NCI-H1694 treated with DMSO at 0.1 percent for 48 hours (cell line): ENCODE data around the gene SLC35F3.
"Not testable (repeated sequence)": the region's sequence is repeated elsewhere in the genome, so short reads cannot be mapped to it uniquely, and the experiment has no call there.

Source experiments
- DNase-seq: peaks from one replicate; lab custom pipeline; 2025; lab: John Stamatoyannopoulos, UW

Gene SLC35F3

GRCh38 chr1:234106032-234106431 lies 201.6 kb downstream of the SLC35F3 start:
- no peak for DNase-seq

DNA sequence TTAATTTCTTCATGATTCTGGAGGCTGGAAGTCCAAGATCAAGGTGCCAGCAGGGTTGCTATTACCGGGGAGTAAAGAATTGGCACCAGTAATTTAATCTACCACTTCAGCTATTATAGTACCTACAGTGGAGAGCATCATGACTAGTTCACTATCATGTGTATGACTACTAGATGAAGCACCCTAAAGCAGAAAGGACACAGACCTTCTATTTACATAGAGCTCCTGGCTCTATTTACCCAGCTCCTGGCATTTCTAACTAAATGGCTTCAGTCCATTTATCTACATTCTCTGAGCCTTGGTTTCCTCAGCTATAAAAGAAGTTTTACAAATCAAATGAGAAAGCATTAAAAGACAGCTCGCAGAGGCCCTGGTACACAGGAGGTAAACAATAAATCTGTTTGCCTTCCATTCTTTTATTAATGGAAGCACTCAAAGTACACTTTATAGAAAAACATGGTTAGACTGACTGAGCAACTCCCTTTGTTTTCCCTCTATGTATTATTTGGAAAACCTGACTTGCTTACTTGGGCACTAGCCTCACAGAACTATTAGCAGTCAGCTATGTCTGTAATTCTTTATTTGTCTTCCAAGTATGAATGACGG lies 203.0 kb downstream of the SLC35F3 start:
- no peak for DNase-seq

- DNase-seq: no peak
These were observed 204.4 kb downstream of the SLC35F3 start for GRCh38 chr1:234108921-234109320.

GRCh38 chr1:234109840-234110239 lies 205.4 kb downstream of the SLC35F3 start:
- no peak for DNase-seq

DNA sequence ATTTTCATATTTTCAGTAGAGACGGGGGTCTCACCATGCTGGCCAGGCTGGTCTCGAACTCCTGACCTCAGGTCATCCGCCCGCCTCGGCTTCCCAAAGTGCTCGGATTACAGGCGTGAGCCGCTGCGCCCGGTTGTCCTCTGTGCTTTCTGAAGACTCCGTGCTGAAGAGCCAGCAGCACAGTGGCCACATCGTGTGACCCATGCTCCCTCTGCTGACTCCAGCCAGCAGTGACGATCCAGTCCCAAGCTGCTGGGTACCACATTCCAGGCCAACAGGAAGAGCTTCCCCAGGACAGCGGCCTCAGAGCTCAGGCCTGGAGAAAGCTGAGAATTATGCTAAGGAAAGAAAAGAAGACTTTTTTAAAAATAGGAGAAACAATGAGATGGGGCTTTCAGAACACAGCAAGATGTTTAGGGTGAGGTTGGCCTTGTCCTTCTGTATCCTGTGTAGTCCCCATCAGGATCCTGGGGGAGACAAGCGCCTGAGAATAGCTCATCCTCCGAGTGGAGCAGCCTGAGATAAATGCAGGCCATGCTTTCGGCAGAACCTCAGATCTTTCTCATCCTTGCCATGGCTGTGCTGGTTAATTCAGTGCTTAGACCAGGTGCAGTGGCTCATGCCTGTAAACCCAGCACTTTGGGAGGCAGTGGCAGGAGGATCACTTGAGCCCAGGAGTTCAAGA lies 207.1 kb downstream of the SLC35F3 start:
- no peak for DNase-seq

DNA sequence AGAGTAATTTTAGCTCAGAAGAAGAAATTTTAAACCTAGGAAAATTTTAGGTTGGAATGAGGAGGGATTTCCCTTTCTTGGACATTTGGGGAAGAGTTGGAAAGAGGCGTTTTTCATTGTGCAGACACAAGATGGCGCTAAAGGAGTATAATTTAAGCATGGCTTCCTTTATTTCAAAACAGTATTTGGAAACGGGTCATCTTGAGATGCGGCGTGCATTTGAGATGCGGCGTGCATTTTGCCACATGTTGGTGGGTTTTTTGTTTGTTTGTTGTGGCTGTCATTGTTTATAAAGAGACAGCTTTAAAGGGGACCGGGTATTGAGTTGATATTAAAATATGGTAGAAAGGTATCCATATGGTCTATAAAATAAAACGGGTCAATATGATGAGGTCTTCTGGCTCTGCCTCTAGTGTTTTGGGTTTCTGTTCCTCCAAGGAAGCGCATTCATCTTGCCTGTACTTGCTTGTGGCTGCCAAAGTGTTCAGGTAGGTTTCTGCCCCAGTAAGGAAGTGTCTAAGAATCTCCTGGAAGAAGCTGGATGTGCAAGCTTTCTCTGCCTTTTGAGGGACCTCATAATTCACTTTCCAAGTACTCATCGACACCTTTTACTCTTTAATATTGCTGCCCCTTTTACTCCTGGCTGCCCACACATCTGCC lies 210.3 kb downstream of the SLC35F3 start:
- peak; percentile 67 for DNase-seq

DNA sequence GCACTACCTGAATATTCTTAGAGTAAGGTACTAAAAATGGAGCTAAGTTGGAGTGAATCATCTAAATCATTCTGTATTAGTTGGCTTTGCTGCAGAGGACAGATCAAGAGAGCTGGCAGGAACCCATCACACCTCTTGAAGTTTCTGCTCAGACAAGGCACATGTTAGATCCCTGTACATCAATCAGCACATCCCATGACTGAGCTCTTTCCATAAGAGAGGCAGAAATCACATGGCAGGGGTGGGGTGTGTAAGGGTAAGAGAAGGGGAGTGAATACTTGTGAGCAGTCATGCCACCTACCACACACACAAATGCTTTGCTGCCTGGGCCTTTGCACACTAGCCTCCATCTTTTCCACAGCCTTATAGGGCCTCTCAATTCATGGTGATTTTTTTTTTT lies 214.4 kb downstream of the SLC35F3 start:
- DNase-seq: no peak

DNA sequence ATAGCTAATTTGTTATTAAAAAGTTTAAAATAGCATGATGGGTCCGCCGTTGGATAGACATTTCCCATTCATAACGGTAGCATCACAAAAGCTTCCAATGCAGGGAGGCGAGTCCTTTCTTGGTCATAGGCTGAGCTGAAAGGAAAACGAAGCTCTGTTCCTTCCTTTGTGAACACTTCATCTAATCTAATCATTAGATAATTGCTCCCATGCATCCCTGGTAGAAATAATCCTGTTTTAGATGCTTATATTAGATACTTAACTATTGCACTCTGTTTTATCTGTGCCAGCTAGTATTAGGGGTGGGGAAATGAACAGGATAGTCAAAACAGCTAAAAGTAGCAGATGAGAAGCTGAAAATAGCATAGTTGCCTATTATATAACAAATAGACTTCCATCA lies 215.0 kb downstream of the SLC35F3 start:
- DNase-seq: no peak

GRCh38 chr1:234120327-234120944 lies 216.0 kb downstream of the SLC35F3 start:
- DNase-seq: no peak

DNA sequence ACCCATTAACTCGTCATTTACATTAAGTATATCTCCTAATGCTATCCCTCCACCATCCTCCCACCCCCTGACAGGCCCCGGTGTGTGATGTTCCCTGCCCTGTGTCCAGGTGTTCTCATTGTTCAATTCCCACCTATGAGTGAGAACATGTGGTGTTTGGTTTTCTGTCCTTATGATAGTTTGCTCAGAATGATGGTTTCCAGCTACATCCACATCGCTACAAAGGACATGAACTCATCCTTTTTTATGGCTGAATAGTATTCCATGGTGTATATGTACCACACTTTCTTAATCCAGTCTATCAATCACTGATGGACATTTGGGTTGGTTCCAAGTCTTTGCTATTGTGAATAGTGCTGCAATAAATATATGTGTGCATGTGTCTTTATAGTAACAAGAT lies 217.2 kb downstream of the SLC35F3 start:
- DNase-seq: not testable (repeated sequence)

DNA sequence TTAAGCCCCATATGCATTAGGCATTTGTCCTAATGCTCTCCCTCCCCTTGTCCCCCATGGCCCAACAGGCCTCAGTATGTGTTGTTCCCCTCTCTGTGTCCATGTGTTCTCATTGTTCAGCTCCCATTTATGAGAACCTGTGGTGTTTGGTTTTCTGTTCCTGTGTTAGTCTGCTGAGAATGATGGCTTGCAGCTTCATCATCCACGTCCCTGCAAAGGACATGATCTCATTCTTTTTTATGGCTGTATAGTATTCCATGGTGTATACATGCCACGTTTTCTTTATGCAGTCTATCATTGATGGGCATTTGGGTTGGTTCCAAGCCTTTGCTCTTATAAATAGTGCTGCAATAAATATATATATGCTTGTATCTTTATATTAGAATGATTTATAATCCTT lies 218.1 kb downstream of the SLC35F3 start:
- DNase-seq: not testable (repeated sequence)

GRCh38 chr1:234123867-234124266 lies 219.4 kb downstream of the SLC35F3 start:
- DNase-seq: no peak

DNA sequence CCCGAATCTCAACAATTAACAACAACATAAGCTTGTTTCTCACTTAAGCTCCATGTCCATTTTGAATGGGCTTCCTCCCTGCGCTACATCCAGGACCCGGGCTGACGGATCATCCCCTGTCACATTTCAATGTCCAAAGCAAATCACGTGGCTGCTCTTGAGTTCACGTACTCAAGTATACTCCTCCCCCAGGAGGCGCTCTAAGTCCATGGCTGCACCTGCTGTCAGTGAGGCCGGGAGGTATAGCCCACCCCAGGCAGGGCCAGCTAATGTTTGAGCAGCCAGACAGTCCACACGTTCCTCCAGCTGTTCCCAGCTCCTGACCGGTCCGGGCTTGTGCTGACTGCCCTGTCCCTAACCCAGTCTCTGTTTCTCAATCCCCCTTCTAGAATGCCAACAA lies 220.8 kb downstream of the SLC35F3 start:
- DNase-seq: no peak

GRCh38 chr1:234125714-234126113 lies 221.2 kb downstream of the SLC35F3 start:
- no peak for DNase-seq

GRCh38 chr1:234127026-234127671 lies 222.7 kb downstream of the SLC35F3 start:
- no peak for DNase-seq

- no peak for DNase-seq
These were observed 228.3 kb downstream of the SLC35F3 start for GRCh38 chr1:234132795-234133194.

DNA sequence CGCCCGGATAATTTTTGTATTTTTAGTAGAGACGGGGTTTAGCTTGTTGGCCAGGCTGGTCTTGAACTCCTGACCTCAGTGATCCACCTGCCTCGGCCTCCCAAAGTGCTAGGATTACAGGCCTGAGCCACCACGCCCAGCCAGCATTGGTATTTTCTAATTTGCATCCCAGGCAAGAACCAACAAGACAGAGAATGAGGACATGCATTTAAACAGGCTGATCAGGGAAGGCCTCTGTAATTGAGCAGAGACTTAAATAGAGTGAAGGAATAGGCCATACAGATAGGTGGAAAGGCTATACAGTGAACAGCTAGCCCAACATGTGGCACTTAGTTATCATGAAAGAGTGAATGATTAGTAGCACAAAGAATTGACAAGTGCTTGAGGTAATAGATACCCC lies 230.4 kb downstream of the SLC35F3 start:
- DNase-seq: no peak

DNA sequence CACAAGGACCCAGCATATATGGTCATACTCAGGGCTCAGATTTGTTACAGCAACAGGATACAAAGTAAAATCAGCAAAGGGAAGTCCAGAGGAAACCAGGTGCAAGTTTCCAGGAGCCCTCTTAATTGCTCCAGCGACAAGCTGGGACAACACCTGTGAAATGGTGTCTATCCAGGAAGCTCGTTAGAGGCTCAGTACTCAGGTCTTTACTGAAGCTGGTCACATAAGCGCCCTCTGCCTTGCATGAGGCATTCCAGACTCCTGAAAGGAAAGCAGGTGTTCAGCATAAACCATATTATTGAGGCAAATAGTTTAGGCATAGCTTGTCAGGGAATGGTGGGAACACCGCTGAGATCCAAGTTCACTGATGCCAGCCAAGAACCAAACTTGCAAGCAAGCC lies 231.0 kb downstream of the SLC35F3 start:
- no peak for DNase-seq

- DNase-seq: no peak
These were observed 231.6 kb downstream of the SLC35F3 start for GRCh38 chr1:234136073-234136472.

GRCh38 chr1:234139966-234140365 lies 235.5 kb downstream of the SLC35F3 start:
- DNase-seq: no peak

GRCh38 chr1:234140388-234140787 lies 235.9 kb downstream of the SLC35F3 start:
- DNase-seq: no peak

DNA sequence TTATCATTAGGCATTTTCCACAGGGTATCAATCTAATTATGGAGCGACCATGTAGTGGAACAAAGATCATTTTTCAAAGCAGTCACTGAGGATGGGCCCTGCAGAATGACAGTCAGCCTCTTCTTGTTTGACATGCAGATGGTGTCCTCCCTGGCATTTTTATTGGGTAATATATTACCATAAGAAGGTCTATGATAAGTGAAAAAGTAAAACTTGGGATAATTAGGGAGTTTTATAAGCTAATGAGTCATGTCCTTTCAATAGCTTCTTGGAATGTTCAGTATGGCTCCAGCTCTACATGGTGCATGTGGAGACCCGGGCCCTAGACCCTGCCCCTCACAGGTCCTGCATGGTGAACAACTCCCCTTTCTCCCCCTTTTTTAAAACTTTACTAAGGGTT lies 236.5 kb downstream of the SLC35F3 start:
- no peak for DNase-seq

DNA sequence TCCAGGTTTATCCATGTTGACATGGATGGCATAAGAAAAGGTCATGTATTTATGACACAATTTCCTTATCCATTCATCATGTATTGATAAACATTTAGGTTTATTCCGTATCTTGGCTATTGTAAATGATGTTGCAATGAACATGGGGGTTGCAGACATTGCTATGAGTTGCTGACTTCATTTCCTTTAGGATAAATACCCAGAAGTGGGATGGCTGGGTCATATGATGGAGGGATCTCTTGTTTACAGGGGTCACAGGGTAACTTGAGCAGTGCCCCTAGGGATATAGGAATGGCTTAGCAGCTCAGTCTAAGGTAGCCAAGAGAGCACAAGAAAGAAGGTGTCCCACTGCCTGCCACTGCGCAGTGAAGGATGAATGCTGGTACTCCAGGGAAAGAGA lies 239.2 kb downstream of the SLC35F3 start:
- no peak for DNase-seq
